HG03439 (cell line): ENCODE data around the gene POLR1G.
A peak's percentile ranks its signal among the peaks of the same experiment; 100 is the strongest.
"Not testable (repeated sequence)": the region's sequence is repeated elsewhere in the genome, so short reads cannot be mapped to it uniquely, and the experiment has no call there.

Experiments
- ATAC-seq: cut with Tn5 transposase; IDR thresholded peaks from one replicate; pipeline ENCODE4 v1.9.1; 2021; ENCODE audit warnings: mild to moderate bottlenecking, moderate library complexity; ENCODE audit not compliant: unreplicated experiment

Gene POLR1G

DNA sequence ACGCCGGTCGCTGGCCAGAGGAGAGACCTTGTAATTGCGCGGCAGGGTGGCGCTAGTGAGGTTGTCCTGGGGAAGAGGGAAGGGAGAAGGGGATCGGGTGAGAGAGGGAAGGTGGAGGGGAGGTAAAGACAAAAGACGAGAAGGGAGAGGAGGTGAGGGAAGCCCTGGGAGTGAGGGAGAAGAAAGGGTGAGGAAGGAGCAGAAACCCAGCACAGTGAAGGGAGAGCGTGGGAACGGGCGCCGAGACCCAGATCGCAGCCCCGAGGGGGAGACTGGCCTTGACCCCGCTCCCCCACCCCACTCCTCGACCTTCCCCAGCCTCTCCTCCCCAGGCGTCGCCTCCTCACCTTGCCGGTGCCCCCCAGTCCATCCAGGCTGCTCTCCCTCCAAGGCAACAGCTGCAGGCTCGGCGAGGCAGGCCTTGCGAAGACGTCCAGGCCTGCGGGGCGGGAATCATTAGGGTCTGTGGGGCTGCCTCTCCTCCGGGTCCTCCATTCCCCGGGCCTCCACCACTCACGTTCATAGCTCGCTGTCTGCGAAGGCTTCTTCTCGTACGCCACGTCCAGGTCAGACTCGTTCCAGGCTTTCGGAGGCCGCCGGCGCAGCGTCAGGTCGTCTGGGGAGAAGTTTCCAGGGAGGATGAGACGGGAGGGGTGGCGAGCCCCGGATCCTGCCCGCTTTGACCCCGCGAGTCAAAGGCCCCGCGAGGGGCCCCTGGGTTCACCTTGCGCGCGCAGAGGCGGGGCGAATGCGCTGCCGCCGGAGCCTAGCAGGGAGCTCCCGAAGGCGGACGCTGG, 10.4 kb upstream of the POLR1G start:
- no peak for ATAC-seq

DNA sequence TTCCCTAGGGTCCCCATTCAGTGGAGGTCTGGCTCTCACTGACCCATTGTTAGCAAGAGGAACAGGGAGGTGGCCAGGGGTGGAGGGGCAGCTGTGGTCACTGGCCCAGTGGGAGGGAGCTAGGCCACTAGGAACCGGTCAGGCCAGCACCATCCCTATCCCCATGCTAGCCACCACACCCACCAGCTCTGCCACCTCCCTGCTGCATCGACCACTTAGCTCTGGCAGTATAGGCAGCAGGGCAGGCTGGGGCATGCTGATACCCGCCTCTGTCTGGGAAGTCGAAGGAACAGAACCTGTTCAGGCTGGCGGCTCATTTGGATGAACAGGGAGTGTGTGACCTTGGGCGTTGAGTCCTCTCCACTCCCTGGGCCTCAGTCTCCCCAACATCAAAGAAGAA, 6.3 kb upstream of the POLR1G start:
- no peak for ATAC-seq

GRCh38 chr19:45401815-45402214, 4.6 kb upstream of the POLR1G start:
- ATAC-seq: no peak

- no peak for ATAC-seq
Measured at GRCh38 chr19:45402298-45403061, 4.0 kb upstream of the POLR1G start.

DNA sequence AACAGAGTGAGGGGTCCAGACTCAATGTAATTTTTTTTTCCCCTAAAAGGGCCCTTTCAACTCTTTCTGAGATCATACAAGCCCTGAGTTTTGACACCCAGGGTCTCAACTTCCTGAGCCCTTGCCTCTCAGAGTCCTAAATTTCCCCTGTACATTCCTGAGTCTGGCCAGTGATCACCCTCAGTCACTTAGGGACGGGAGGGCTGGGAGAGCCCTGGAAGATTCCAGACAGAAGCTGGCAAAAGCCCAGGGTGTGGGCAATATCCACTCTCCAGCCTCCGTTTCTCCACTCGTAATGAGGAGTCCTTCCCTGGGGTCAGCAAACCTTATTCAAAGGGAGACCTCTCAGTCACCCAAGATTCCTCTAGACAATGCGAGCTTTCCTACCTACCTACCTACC, 3.2 kb upstream of the POLR1G start:
- no peak for ATAC-seq

DNA sequence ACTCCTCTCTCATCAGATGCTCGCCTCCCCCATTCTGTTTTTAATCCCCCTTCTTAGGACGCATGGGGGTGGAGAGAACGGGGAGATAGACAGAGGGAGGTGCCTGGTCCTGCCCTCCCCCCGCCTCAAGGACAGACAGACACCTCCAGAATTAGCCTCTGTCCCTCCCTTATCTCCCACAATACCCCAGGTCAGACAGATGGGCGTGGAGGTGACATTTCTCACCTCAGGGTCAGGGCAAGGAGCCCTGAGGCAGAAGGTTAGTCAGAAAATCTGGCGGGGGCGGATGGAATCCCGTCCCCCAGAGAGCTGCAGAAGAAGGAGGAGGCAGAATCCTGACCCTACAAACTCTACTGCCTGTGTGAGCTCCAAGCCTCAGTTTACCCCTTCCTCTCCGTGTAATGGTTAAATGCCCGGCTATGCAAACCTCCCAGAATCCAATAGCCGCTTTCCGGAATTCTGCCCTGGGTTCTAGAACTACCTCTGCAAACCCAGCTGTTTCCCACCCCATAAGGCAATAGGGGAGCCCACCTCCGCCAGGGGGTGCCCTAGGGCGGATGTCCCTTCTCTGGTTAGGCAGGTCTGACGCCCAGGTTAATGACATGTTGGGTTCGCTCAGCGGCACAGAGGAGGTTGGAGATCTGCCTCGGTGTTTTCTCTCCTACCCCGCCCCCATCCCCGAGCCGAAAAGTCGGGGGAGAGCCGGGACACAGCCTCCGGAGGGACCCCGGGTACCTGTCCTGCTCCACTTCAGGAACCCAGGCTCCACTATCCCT, 2.5 kb upstream of the POLR1G start:
- no peak for ATAC-seq

DNA sequence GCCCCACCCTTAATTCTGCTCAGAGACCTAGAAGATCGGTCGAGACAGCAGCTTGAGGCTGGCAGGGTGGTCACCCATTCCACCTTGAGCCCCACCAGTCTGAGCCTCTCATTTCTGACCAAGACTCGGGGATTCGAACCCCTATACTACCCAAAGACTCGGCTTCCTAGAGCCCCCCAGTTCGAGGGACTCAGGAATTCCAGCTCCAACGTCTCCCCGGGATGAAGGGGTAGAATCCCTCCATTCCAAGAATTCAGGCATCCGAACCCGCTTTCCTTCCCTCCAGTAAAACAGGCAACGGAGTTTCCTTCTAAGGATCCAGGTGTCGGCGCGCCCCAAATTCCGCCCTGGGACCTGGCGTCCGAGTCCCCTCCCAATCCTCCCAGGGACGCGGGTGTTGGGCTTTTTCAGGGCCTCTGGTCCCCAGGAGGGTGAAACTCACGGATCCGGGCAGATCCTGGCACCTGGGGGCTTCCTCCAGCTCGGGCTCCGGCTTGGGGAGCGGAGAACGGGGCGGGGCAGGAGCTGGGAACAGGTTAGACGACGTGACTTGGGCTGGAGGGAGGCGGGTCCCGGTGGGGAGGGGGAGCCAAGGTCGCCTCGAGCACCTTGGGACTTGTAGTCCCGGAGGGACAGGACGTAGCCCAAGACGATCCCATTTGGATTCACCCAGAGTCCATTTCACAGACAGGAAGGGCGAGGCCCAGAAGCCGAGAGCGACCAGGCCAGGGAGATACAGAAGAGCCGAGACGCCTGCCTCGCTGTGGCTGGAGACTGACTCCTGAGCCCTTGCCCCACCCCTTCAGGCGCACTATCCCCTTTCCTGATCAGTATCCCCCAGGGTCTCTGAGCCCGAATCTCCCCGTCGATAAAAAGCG, 1.6 kb upstream of the POLR1G start, which contains the start of gene PPP1R13L:
PPP1R13L (minus strand) TSS at position 513 of the 878 bp plus-strand sequence. CDS start 6,751 bp downstream, outside the sequence.
- peak; percentile 19 for ATAC-seq

DNA sequence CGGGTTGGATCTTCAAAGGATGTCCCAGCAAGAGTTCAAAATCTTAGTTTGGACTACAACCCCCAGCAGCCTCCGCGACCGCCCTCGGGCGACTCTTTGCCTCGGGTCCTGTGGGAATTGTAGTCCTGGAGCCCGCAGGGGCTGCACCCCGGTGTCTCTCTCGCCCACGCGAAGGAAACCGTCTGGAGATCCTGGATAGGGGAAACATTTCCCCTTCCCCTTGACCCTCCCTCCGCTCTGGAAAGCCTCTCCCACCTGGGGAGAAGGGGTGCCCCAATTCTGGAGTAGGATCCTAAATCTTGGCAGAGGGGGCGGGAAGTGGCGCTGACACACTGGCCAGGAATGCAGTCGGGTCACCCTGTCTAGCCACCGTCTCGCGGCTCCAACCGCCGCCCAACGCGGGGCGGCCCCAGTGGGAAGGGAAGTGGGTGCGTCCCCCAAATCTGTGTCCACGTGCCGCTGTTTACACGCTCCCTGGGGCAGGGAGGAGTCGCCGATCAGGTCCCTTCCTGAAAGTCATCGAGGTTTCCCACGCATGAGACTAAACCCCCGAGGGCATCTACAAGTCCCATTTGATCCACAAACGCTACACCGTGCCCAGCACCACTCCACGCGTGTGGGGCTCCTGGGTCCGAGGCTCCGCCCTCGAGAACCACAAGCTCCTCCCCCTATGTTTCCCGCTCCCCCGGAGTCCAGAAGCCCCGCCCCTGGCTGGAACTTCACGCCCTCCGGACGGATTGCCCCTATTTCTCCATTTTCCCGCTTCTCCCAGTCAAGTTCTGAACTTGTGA, 814 bp upstream of the POLR1G start:
- ATAC-seq: peak; percentile 48

GRCh38 chr19:45407091-45407375, 589 bp downstream of the POLR1G start:
- ATAC-seq: no peak

DNA sequence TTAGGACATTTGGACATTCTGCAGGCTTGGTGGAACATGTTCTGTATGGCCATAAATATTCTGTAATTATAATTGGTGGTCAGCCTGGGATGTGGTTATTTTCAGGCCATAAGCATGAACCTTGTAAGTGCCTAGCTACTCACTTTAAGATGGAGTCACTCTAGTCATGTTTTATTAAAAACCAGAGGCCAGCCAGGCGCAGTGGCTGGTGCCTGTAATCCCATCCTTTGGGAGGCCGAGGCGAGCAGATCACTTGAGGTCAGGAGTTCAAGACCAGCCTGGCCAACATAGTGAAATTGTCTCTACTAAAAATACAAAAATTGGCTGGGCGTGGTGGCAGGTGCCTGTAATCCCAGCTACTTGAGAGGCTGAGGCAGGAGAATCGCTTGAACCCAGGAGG, 1.1 kb downstream of the POLR1G start:
- not testable (repeated sequence) for ATAC-seq

- no peak for ATAC-seq
Measured at GRCh38 chr19:45408121-45408520, 1.7 kb downstream of the POLR1G start.

DNA sequence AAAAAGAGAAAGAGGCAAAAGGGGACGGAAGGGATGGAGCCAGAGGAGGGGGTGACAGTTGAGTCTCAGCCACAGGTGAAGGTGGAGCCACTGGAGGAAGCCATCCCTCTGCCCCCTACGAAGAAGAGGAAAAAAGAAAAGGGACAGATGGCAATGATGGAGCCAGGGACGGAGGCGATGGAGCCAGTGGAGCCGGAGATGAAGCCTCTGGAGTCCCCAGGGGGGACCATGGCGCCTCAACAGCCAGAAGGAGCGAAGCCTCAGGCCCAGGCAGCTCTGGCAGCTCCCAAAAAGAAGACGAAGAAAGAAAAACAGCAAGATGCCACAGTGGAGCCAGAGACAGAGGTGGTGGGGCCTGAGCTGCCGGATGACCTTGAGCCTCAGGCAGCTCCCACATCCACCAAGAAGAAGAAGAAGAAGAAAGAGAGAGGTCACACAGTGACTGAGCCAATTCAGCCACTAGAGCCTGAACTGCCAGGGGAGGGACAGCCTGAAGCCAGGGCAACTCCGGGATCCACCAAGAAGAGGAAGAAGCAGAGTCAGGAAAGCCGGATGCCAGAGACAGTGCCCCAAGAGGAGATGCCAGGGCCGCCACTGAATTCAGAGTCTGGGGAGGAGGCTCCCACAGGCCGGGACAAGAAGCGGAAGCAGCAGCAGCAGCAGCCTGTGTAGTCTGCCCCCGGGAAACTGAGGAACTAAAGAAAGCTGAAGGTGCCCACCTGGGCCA, 2.5 kb downstream of the POLR1G start:
- no peak for ATAC-seq

GRCh38 chr19:45409557-45409920, 3.1 kb downstream of the POLR1G start:
- ATAC-seq: no peak

DNA sequence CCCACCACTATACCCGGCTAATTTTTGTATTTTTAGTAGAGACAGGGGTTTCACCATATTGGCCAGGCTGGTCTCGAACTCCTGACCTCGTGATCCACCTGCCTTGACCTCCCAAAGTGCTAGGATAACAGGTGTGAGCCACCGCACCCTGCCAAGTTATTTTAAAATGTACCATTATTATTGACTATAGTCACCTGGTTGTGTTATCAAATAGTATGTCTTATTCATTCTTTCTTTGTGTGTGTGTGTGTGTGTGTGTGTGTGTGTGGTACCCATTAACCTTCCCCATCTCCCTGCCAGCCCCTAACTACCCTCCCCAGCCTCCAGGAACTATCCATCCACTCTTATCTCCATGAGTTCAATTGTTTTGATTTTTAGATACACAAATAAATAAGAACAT, 3.9 kb downstream of the POLR1G start:
- ATAC-seq: not testable (repeated sequence)

DNA sequence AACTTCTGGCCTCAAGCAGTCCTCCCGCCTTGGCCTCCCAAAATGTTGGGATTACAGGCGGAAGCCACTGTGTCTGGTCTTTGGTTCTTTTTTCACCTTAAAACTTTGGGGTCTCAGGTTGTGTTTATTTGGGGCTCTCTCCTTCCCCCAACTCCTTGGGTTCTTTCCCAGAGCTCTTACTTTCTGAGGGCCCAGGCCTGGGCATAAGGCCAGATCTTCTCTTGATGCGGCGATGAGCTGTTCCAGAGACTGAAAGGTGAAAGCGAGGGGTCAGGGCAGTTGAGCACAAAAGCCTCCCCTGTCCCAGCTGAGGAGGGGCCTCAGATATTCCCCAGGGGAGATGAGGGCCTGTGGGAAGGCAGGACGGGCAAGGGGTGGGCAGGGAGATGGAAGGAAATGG, 7.1 kb downstream of the POLR1G start:
- ATAC-seq: no peak

- no peak for ATAC-seq
Measured at GRCh38 chr19:45414468-45414867, 8.0 kb downstream of the POLR1G start.

DNA sequence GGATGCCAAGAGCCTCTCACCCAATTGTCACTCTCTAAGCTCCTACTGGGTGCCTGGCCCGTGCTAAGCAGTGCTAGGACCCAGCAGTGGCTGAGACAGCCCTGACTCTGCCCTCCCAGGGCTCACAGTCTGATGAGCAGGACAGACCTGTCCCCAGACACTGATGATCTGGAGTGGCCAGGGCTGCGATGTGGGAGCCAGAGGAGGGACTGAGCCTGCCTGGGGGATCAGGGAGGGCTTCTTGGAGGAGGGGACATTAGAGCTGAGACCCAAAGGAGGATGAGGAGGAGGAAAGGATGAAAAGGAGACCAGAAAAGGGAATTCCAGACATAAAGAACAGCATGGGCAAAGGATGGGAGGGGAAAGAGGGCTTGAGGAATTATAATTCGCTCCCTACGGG, 10.7 kb downstream of the POLR1G start:
- ATAC-seq: no peak

- ATAC-seq: no peak
Measured at GRCh38 chr19:45418802-45419201, 12.4 kb downstream of the POLR1G start.

- ATAC-seq: no peak
Measured at GRCh38 chr19:45419396-45419795, 13.0 kb downstream of the POLR1G start.
